NCI-H187 (cell line): ENCODE measurements around the gene RND2.
"Not testable (repeated sequence)": the region's sequence is repeated elsewhere in the genome, so short reads cannot be mapped to it uniquely, and the experiment has no call there.

Experiments used
- DNase-seq, 2 experiments: peaks; one replicate each; lab custom pipeline; 2025; lab: John Stamatoyannopoulos, UW

Gene RND2

GRCh38 chr17:43024407-43025289 is at the start of gene RND2:
TSS of gene RND2 (plus strand) at chr17:43025231. CDS start at chr17:43025348, 117 bp downstream.
- peak; percentile 69 to 83 for DNase-seq

GRCh38 chr17:42975265-42975664 is 49.8 kb upstream of the RND2 start:
- no peak for DNase-seq

GRCh38 chr17:42975701-42976100 is 49.3 kb upstream of the RND2 start:
- DNase-seq = not testable (repeated sequence)

GRCh38 chr17:42979511-42980273 is 45.3 kb upstream of the RND2 start, which contains the start of gene PTGES3L:
TSS of gene PTGES3L (minus strand) at chr17:42980080. CDS start at chr17:42980053, 27 bp downstream.
- DNase-seq = peak in 1 of 2 experiments; percentile 18

- peak; percentile 82 to 91 for DNase-seq
Observed at GRCh38 chr17:42980274-42980765, 44.7 kb upstream of the RND2 start, which contains the start of gene RUNDC1. TSS of gene RUNDC1 (plus strand) at chr17:42980565. CDS start at chr17:42980577, 12 bp downstream.

- no peak for DNase-seq
Observed at GRCh38 chr17:42980766-42981397, 44.1 kb upstream of the RND2 start.

GRCh38 chr17:42982266-42982665 is 42.8 kb upstream of the RND2 start:
- DNase-seq = no peak

- DNase-seq = no peak
Observed at GRCh38 chr17:42985225-42985624, 39.8 kb upstream of the RND2 start.

- DNase-seq = no peak
Observed at GRCh38 chr17:42989141-42989540, 35.9 kb upstream of the RND2 start.

GRCh38 chr17:42989726-42990652 is 35.0 kb upstream of the RND2 start:
- no peak for DNase-seq

GRCh38 chr17:42991471-42991870 is 33.6 kb upstream of the RND2 start:
- no peak for DNase-seq

- DNase-seq = no peak
Observed at GRCh38 chr17:42992872-42993271, 32.2 kb upstream of the RND2 start.

- DNase-seq = not testable (repeated sequence)
Observed at GRCh38 chr17:42993913-42994312, 31.1 kb upstream of the RND2 start.

GRCh38 chr17:42997390-42997983 is 27.5 kb upstream of the RND2 start:
- DNase-seq = no peak

- peak; percentile 96 to 98 for DNase-seq
Observed at GRCh38 chr17:42997984-42998938, 26.8 kb upstream of the RND2 start, which contains the start of gene RPL27. TSS of gene RPL27 (plus strand) at chr17:42998419. CDS start at chr17:42998751, 332 bp downstream.

GRCh38 chr17:42999003-42999525 is 26.0 kb upstream of the RND2 start:
- DNase-seq = no peak

- not testable (repeated sequence) for DNase-seq
Observed at GRCh38 chr17:43000894-43001293, 24.1 kb upstream of the RND2 start.

- DNase-seq = no peak
Observed at GRCh38 chr17:43003542-43004172, 21.4 kb upstream of the RND2 start.
